Activated CD4-positive, alpha-beta T cell treated with anti-CD3 and anti-CD28 coated beads, Interleukin-10, Interleukin-2, amounts not matched to agents 100 ng/mL and 50 ng/mL, durations not matched to agents 16 hours and 8 hours (primary cell): Measurements from ENCODE around the gene SERINC3.
A peak's percentile ranks its signal among the peaks of the same experiment; 100 is the strongest.

Experiments used
- DNase-seq: peaks from one replicate; pipeline ENCODE4 v3.0.0-alpha.2; 2020

SERINC3 gene

DNA sequence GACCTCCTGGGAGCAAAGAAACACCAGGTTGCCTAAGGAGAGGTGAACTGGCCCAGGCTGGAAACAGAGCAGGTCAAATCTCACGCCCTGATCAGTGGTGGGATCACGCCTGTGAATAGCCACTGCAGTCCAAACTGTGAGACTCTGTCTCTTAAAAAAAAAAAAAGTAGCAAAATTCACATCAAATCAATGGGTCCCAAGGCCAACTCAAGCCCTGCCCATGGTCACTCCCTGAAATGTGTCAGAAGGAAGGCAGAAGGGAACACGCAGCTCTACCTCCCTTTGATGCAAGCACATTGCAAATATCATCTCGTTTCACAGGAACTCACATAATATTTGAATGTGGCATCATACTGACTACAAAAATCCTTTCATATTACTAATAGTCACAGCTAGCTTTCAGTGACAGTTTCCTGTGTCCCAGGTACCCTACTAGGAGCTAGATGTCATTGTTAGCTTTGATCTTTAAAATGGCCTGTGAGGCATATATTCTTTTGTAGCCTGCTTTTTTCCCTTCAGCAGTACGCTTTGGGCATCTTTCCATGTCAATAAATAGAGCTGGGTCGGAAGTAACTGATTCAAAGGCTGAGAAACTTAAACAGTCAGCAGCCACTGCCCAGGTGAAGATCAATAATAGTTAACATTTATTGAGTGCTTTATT lies 60.6 kb downstream of the SERINC3 start:
- DNase-seq, result no peak

DNA sequence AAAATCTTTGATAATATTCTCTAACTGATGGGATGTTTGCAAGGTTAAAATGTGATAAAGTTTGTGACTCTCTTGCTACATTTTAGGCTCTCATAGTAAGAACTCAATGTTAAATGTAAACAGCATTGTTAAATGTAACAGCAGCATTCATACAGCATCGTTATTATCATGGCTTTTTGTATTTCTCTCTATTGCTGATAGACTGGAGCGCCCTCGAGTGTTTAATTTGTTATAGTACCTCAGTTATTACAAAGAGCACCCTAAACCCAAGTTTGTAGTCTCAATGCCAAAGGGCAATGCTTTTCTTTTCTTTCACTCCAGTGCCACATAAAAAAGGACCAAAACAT lies 61.1 kb downstream of the SERINC3 start:
- peak; percentile 16 for DNase-seq

- DNase-seq, result no peak
These were observed 62.6 kb downstream of the SERINC3 start for GRCh38 chr20:44459271-44459670.

DNA sequence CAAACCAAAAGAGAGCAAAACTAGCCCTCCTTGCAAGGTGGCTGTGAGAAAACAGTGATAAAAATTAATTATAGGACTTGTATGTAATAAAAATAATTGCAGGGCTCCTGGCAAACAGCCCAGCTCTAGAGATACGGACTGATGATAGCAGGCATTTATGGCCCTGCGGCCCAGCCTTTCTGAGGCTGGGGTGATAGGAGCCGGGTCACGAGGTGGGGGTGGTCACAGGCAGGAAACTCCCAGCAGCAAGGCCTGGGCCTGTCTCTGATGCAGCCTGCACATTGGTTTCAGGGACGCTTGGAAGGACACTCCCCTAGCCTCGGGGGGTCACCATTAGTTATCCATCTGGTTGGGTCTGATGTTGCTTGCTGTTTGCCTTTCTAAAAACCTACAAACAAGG lies 64.9 kb downstream of the SERINC3 start:
- no peak for DNase-seq

GRCh38 chr20:44456611-44457010 lies 65.3 kb downstream of the SERINC3 start:
- DNase-seq, result no peak

DNA sequence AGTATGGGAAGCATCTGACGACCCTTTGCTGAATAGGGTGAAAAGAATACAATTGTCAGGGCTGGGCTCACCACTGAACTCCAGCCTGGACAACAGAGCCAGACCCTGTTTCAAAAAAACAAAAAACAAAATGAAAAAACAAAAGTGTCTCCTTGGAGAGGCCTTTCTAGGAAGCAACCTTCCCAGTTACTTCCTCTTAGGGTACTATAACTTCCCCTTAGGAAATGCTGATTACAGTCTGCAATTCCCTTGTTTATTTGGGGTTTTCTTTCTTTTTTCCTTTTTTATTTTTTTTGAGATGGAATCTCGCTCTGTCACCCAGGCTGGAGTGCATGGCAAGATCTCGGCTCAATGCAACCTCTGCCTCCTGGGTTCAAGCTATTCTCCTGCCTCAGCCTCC lies 66.7 kb downstream of the SERINC3 start:
- DNase-seq, result no peak

GRCh38 chr20:44454306-44454963 lies 67.4 kb downstream of the SERINC3 start:
- no peak for DNase-seq

- DNase-seq, result no peak
These were observed 70.9 kb downstream of the SERINC3 start for GRCh38 chr20:44450903-44451450.

GRCh38 chr20:44450281-44450889 lies 71.5 kb downstream of the SERINC3 start:
- DNase-seq, result no peak

DNA sequence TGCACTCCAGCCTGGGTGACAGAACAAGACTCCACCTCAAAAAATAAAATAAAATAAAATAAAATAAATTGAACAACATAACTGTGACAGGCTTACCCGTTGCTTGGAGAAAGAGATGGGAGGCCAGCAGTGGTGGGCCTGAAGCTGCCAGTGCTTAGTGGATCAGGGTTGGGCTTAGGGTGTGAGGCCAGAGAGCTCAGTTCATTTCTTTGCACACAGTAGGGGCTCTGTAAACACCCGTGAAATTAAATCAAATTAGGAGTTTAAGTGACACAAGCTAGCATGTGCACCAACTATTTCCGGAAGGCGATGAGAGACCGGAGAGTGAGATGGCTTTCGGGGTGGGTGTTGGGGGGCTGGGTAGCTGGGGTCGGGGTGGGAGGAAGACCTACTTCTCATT lies 72.0 kb downstream of the SERINC3 start:
- DNase-seq, result no peak

DNA sequence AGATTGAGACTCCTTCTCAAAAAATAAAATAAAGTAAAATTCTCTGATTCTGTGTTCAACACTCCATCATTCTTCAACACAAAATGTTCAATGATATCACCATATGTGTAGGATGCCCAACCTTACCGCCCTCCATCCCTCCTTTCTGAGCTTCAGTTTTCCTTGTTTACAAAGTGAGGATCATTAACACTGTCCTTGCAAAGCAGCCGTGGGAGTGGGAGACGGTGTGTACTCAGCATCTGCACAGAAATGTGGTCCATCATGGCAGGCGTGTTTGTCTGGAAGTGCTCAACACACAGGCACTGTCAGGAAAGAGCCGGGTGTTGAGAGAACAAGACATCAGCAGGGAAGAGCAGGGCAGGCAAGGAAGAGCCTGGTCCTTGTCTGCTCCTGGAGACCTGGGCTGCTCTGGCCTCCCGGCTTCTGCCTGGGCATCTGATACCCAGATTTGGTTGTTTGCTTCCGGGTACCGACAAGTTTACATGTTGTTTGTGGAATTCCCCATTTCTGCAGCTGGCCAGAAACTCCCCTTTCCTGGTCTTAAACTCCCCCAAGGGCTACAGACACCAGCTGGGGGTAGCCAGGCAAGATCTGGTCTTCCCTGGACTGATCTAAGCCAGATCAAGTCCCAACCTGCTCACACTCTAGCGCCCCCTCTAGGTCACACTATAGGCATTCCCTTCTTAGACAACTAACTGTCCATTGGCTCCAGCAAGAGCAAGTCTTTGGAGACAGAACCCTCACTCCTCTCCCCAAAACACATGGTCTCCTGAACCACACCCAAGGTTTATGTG lies 72.9 kb downstream of the SERINC3 start:
- DNase-seq, result peak; percentile 11

DNA sequence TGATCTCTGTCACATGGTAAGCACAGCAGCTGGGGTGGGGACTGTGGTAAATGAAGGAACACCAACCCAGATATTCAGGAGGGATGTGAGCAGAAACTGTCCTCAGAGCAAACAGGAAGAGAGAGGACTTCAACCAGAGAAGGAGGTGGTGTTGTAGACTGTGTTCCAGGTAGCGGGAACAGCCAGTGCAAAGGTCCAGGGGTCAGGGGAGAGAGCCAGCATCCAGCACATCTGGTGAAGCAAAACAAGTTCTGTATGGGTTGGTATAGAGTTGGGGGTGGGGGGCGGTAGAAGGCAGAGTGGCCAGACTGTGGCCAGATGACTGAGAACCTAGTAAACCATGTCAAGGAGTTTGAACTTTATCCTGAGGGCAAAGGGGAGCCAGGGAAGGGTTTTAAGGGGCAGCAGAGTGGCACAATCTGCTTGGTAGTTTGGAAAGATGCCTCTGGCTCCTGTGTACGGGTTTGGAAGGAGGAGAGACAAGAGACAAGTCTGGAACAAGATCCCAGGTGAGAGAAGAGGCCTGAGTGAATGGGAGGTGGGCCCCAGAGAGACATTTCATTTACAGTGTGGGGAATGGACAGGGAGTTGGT lies 73.9 kb downstream of the SERINC3 start:
- no peak for DNase-seq
